Measurements from ENCODE around the gene C2orf66. TPM values are rescaled to one million over a fixed set of nuclear protein-coding genes. Genes with fewer than 3 reads are reported as not detected.

The C2orf66 gene
- total and polyA plus RNA-seq, 2 of the 4 experiments (the other 2 are of a cell fraction), result 0.27 TPM; not detected in 1

DNA sequence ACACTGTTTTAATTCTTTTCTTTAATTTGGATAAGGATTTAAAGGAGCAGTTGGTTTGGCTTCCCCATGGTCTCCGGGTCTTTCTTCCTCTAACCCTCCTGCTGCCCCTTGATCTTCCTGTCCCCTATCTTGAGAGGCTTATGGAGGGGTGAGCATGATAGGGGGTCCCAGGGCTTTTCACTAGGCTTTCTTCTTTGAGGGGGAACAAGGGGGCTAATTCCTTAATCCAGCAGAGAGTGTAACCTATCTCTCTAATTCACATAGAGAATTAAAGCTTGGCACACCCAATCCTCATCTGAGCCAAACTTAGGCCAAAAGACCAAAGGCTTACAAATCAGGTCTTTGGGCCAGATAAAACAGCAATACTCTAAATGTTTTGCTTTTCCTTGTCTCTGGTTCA is 21.5 kb upstream of the C2orf66 start:
- in situ Hi-C loops (cut with MboI; ENCODE audit: low sequenced_read_pairs), result no loop called here
- Histone ChIP-seq H3K23ac (ENCODE audit: low read depth, low read length) (no peak overlapping the region), H2BK5ac (ENCODE audit: low read depth, low read length, poor library complexity, severe bottlenecking) (no peak overlapping the region), H4K5ac (ENCODE audit: low read depth, low read length) (no peak overlapping the region), H4K20me1 (ENCODE audit: insufficient read depth, low read length) (no peaks in the 10 kb centered on the region), H2AK5ac (ENCODE audit: low read depth, low read length) (no peak overlapping the region), H3K18ac (ENCODE audit: low read depth, low read length) (no peak overlapping the region), H3K27ac (ENCODE audit: insufficient read depth, low read length) (no peak overlapping the region), H4K91ac (ENCODE audit: insufficient read depth, low read depth, low read length) (no peak overlapping the region), H3K79me1 (ENCODE audit: low read depth in 1 of 2, low read length in 2 of 2) (no peaks in the 10 kb centered on the region), H2BK120ac (ENCODE audit: low read depth, low read length) (no peak overlapping the region), H2AK9ac (replicated peaks; ENCODE audit: low read depth, low read length, poor library complexity) (no peak overlapping the region), H3K14ac (replicated peaks; ENCODE audit: low read depth, low read length) (no peak overlapping the region), H3K36me3 (ENCODE audit: control insufficient read depth, insufficient read depth, low read length) (no peaks in the 10 kb centered on the region), H3K56ac (ENCODE audit: extremely low read depth, insufficient read depth, low read length) (no peak overlapping the region), H3K4me3 (ENCODE audit: insufficient read depth, low read depth, low read length) (no peak overlapping the region), H3K9me1 (ENCODE audit: insufficient read depth, low read length) (no peaks in the 10 kb centered on the region), H3K4me2 (ENCODE audit: low read depth, low read length) (no peak overlapping the region), H4K8ac (ENCODE audit: low read depth in 2 of 2, low read length in 2 of 2) (no peak overlapping the region), H3K4me1 (ENCODE audit: control insufficient read depth, insufficient read depth, low read length) (no peaks in the 10 kb centered on the region), H2BK15ac (ENCODE audit: low read depth, low read length) (no peak overlapping the region), H2BK20ac (ENCODE audit: low read depth, low read length) (no peak overlapping the region), H3K27me3 (ENCODE audit: control insufficient read depth, insufficient read depth, low read length) (no peaks in the 10 kb centered on the region), H3K9ac (ENCODE audit: low read depth, low read length) (no peak overlapping the region), H3K4ac (ENCODE audit: low read depth, low read length) (no peak overlapping the region), H2AFZ (replicated peaks; ENCODE audit: low read length, poor library complexity) (no peak overlapping the region), H3K9me3 (ENCODE audit: control insufficient read depth, insufficient read depth, low read length) (no peaks in the 10 kb centered on the region)
- ChIA-PET POLR2A (ENCODE audit: unreplicated experiment) (no interaction called here), CTCF (no interaction called here)
- no TSS peak for BruUV-seq (replicated peaks)
- WGBS, 2 experiments (ENCODE audit: extremely low coverage in 2 of 2, insufficient read length in 1 of 2), result no CpG with 5 or more reads among the region's 1 CpG
- TF ChIP-seq BHLHE40 (IDR thresholded peaks at IDR 0.05; ENCODE audit: low read depth, low read length), result no peak
- TF ChIP-seq RFX5 (IDR thresholded peaks at IDR 0.05; ENCODE audit: low read depth, low read length), result no peak
- TF ChIP-seq MAFK (IDR thresholded peaks at IDR 0.05; ENCODE audit: low read depth, low read length), result no peak
- TF ChIP-seq RAD21 (IDR thresholded peaks at IDR 0.05; ENCODE audit: low read length), result no peak
- TF ChIP-seq ELK1 (IDR thresholded peaks at IDR 0.05; ENCODE audit: borderline replicate concordance, low read depth, low read length), result no peak
- TF ChIP-seq, protein P1, sequence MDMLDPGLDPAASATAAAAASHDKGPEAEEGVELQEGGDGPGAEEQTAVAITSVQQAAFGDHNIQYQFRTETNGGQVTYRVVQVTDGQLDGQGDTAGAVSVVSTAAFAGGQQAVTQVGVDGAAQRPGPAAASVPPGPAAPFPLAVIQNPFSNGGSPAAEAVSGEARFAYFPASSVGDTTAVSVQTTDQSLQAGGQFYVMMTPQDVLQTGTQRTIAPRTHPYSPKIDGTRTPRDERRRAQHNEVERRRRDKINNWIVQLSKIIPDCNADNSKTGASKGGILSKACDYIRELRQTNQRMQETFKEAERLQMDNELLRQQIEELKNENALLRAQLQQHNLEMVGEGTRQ (IDR thresholded peaks at IDR 0.05; ENCODE audit: low read depth, low read length), result no peak
- no peak for TF ChIP-seq FOS (IDR thresholded peaks at IDR 0.05; ENCODE audit: low read depth, low read length)
- TF ChIP-seq MXI1 (IDR thresholded peaks at IDR 0.05; ENCODE audit: borderline replicate concordance, low read depth, low read length), result no peak
- TF ChIP-seq CEBPB (IDR thresholded peaks at IDR 0.05; ENCODE audit: low read depth, low read length), result no peak
- no peak for TF ChIP-seq POLR2A (IDR thresholded peaks at IDR 0.05; ENCODE audit: low read depth, low read length)
- TF ChIP-seq RCOR1 (IDR thresholded peaks at IDR 0.05; ENCODE audit: insufficient replicate concordance, low read length), result no peak
- TF ChIP-seq SMC3 (IDR thresholded peaks at IDR 0.05; ENCODE audit: low read depth, low read length), result no peak
- no peak for TF ChIP-seq NFE2L2 (IDR thresholded peaks at IDR 0.05; ENCODE audit: low read depth, low read length)
- TF ChIP-seq CTCF (conservative IDR thresholded peaks at IDR 0.05; ENCODE audit: low read depth, low read length), result no peak
- TF ChIP-seq CHD1 (IDR thresholded peaks at IDR 0.05; ENCODE audit: low read depth, low read length), result no peak
- no peak for TF ChIP-seq MAZ (IDR thresholded peaks at IDR 0.05; ENCODE audit: borderline replicate concordance, low read depth, low read length)
- dilution Hi-C loops (cut with HindIII; ENCODE audit: low sequenced_read_pairs, unreplicated experiment), result no loop called here
- no peak for DNase-seq
- intact Hi-C loops (cut with micrococcal nuclease), result no loop called here
- ATAC-seq (ENCODE audit: low read depth), result no peak

Measured in IMR-90 (cell line).